HTERT RPE-1 (cell line): ENCODE data around the gene CNTNAP2.
"Not testable (repeated sequence)": the region's sequence is repeated elsewhere in the genome, so short reads cannot be mapped to it uniquely, and the experiment has no call there.

ENCODE experiments used
- in situ Hi-C: fragments of 300-500 bp; cut with MboI; formaldehyde crosslinking; loops from 4 replicates; pipeline ENCODE4 v1.14.3; 2020; ENCODE audit warnings: low sequenced_read_pairs

The CNTNAP2 gene

DNA sequence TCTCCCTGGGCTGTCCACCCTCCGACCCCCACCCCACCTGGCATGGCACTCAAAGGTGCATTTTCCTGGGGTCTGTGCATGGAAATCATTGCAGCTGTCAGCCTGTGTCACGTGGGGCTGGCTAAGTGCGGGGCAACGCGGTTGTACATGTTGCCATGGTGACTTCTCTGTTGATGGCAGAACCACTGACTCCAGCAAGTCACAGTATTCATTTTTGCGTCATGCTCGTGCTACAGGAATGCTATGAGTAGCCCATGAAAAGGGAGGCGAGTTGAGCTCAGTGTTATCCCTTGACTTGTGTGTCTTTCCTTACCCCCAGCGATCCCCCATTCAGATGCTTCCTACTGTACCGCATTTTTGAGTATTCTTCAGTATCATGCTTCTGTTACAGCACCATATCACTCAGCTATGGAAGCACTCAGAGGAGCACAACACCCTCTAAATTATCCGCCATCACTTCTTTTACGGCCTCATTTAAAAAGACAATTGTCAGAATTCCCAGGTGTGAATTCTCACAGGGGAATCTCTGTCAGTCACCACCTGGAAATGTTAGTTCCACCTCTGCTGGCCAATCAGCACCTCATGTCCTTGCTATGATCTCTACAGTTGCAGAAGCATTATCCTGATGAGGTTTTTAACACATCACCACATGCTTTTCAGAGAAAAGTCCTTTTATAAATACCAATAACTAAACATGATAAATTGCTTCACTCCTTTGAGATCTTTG, 2279.6 kb downstream of the CNTNAP2 start:
- in situ Hi-C loops, result no loop called here

DNA sequence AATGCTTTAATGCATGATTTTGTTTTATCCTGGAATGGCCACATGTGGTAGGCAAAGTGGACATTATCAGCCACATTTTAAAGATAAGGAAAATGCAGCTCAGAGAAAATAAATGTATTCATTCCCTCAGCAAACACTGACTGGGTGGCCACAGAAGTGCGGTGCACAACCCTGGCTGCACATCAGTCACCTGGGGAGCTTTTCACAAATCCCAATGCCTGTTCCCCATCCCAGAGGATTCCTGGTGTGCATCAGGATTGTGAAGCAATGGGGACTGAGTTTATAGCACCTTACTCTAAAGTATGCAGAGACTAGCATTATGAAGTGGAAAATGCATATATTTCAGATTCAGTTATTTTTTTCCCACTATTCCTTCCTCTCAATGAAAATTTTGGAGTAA, 2280.5 kb downstream of the CNTNAP2 start:
- in situ Hi-C loops, result no loop called here

DNA sequence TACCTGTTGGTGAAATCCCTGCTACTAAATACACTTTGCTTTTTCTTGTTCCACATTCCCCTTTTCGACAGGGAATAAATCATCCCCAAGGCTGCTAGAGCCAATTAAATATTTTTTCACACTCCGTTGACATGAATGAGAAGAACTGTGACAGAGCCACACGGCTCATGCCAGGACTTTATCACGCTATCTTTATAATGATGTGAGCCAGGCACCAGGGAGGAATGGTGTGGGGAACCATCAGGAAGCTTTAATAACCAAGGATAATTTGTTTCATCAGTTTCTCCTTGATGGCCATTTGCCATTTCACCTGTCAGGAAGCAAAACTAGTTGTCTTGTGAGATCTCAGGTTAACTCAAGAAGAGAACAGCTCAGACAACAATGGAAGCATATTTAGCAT, 2280.9 kb downstream of the CNTNAP2 start:
- in situ Hi-C loops, result no loop called here

DNA sequence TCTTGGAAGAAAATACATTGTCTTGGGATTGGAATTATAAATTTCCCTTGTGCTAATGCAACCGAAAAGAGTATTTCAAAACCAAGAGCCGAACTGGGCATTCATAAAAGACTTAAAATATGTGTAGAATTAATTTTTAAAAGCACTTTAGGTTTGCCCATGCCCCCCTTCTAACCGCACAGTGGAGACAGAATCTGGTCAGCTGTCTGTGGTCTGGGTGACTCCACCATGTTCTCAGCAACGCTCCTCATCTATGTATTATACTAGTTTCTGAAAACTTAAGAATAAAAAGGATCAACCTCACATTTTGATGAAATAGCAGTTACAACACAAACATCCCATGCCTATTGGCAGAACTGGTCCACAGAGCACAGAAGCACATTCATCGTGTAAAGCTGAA, 2281.4 kb downstream of the CNTNAP2 start:
- in situ Hi-C loops, result no loop called here

DNA sequence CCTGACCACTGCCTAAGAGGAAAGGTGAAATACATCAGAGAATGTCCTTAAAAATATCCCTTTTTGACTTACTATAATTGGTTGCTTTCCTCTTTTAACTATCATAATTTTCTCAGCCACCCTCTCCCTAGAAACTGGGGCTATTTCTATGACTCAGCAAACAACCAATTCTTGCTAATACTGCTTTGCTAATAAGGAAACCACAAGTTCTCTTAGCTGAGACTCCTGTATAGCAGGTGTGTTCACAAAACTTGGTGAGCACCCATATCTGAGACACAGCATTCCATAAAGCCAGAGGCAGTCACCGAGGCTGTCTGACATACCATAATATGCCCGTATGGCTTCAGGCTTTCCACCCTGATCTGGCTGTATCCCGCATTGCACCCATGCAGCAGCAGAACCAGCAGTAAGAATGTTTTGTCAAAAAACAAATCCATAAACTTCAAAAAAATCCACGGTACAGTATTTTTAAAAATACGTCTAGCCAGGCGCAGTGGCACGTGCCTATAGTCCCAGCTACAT, 2282.3 kb downstream of the CNTNAP2 start:
- in situ Hi-C loops, result no loop called here

DNA sequence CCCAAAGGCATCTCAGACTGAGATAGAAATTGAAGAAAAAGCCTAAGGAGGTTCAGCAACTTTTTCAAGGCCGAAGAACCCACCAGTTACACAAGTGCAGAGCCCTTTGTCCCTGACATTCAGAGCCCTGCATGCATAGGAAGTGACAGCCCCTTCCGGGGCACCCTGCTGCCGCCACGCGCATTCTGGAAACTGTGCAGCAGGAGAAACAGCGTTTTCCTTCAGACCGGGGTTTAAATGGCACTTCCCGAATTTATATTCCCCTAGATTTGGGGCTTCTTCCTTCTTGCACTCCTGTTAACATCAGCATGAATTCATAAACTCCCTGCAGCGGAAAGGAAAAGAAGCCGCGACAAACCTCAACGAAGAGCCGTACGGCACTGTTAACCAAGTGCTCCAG, 2283.5 kb downstream of the CNTNAP2 start:
- in situ Hi-C loops, result no loop called here

DNA sequence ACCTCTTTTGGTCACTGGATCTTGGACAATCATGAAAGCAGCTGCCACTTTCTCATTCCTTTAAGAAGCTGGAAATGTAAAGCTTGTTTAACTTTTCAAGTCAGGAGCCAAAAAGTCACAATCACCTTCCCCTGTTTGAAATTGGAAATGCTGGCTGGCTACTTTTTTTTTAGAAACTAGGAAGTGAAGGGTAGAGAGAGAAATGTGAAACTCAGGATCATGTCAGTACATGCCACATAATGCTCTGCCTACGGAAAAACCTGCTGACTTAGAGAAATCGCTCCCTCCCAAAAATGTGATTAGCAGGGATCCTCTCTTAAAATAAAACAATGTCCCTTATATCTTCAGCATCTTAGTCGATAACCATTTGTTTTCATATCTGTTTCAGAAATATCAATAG, 2285.6 kb downstream of the CNTNAP2 start:
- in situ Hi-C loops, result no loop called here

DNA sequence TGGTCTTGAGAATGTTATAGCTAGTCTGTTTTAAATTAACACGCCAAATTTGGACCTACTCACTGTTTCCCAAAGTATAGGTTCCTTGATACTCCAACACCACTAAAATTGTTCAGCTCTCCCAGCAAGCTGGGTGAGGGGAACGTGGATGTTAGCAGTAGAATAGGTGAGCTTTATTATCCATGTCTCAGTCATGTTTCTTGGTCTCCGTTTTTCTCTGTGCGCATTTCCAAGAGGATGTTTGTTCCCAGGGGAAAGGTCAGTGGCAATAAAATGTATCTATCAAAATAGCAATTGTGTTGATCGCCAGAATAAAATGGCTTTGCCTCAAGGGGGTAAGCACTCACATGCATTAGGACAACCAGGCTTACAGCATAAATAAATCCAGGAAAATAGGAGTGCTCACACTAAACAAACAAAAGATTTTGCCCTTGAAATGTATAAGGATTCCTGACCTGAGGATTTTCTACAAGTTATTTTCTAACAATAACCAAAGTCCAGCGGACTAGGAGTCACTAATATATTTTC, 2286.9 kb downstream of the CNTNAP2 start:
- in situ Hi-C loops, result no loop called here

DNA sequence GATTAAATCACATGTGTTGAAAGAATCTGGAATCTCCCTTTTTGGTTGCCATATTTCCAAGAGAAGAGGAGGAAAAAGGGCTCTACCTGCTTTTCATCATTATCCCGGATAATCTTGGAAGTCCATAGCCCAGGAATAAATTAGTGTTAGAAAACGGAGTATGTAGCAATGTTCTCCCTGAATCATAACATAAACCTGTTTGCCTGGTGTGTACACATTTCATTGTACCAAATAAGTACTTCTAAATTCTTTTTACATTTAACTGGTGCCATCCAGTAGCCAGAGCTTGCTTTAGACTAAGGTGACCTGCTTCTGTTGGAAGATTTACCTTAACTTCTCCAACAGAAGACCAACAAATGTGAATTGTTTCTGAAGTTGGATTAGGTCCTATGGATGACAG, 2291.7 kb downstream of the CNTNAP2 start:
- in situ Hi-C loops, result no loop called here

DNA sequence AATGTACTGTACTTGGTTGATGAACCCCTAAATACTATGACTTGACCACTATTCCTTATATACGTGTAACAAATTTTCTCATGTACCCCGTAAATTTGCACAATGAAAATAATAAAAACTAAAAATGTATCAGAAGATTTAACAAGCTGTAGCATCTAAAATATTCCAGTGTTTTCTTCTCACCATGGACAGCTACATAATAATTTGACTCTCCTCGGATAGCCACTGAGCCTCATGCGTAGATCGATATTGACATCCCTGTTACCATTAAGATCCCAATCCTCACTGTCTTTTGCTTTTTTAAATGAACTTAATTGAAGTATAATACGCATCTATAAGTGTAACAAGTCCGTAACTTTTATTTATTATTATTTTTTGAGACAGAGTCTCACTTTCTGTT, 2294.3 kb downstream of the CNTNAP2 start:
- in situ Hi-C loops, result no loop called here

DNA sequence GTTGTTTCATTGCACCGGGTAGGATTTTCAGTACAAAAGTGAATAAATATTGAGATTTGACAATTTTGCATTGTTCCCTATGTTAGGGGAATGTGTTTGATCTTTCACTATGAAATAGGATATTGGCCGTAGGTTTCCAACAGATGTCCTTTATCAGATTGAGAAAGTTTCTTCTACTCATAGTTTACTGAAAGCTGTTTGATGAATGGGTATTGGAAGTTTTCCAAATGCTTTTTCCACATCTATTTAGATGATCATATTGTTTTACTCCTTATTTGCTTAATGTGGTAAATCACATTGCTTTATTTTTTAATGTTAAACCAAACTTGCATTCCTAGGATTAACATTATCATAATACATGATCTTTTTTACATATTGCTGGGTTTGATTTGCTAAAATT, 2296.1 kb downstream of the CNTNAP2 start:
- in situ Hi-C loops, result no loop called here

DNA sequence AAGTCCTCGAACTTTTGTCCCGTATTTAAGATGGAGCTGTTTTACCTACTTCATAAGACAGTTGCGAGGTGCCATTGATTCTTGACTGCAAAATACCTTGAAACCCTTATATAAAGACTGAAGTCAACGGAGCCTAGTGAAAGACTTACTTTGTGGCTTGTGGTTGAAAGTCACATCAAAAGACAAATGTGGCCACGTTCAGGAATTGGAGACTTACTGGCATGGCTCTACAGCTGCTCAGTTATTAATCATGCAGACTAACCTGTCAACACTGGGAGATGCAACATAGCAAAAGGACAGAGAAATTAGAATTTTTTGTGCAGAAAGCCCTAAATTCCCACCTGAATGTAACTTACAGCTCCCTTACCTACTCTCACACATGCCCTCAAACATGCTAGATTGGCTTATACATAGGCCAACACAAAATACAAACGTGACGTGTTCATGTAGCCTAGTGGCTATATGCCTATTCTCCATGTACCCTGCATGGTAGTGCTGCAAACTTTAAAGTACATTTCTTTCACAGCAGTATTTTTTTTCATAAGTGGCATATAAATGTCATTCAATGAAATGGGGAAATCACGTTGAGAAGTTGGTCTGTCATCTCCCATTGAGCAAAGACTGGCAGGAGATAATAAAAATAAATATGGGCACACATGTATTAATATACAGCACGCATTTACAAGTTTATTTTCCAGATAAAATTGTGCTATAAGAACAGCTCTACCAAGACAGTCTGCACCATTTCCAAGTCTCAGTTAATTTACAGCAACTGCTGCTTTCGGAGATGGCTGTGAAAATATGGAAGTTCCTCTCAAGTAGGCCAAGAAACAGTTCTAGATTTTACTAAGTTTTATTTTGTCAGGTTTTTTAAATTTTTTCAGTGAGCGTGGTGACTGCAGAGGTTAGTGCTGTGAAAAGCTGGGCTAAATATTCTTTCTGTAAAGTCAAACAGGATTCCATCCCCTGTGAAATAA, 2303.5 kb downstream of the CNTNAP2 start:
- in situ Hi-C loops, result no loop called here

DNA sequence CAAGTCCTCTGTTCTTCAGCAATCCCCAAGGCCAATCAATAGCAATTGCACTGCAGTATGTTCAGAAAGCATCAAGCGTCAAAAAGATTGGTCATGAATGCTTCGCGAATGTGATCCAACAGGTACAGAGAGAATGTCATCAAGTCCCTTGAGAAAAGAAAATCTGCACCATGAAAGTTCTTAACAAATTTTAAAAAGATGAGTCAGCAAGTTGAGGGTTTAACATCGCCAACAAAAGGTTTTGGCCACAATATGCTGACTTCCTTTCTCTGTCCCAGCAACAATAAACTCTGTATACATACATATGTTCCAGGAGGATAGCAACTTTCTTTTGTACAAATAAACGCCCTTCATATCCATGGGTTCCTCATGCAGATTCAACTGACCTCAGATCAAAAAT, 2305.4 kb downstream of the CNTNAP2 start:
- in situ Hi-C loops, result no loop called here

DNA sequence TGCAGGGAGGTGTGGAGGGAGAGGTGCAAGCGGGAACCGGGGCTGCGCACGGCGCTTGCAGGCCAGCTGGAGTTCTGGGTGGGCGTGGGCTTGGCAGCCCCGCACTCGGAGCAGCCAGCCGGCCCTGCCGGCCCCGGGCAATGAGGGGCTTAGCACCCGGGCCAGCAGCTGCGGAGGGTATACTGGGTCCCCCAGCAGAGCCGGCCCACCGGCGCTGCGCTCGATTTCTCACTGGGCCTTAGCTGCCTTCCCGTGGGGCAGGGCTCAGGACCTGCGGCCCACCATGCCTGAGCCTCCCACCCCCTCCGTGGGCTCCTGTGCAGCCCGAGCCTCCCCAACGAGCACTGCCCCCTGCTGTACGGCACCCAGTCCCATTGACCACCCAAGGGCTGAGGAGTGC, 2309.8 kb downstream of the CNTNAP2 start:
- in situ Hi-C loops, result not testable (repeated sequence)

DNA sequence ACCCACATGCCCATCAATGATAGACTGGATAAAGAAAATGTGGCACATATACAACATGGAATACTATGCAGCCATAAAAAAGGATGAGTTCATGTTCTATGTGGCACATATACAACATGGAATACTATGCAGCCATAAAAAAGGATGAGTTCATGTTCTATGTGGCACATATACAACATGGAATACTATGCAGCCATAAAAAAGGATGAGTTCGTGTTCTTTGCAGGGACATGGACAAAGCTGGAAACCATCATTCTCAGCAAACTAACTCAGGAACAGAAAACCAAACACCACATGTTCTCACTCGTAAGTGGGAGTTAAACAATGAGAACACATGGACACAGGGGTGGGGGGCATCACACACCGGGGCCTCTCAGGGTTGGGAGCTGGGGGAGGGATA, 2314.1 kb downstream of the CNTNAP2 start:
- in situ Hi-C loops, result not testable (repeated sequence)

DNA sequence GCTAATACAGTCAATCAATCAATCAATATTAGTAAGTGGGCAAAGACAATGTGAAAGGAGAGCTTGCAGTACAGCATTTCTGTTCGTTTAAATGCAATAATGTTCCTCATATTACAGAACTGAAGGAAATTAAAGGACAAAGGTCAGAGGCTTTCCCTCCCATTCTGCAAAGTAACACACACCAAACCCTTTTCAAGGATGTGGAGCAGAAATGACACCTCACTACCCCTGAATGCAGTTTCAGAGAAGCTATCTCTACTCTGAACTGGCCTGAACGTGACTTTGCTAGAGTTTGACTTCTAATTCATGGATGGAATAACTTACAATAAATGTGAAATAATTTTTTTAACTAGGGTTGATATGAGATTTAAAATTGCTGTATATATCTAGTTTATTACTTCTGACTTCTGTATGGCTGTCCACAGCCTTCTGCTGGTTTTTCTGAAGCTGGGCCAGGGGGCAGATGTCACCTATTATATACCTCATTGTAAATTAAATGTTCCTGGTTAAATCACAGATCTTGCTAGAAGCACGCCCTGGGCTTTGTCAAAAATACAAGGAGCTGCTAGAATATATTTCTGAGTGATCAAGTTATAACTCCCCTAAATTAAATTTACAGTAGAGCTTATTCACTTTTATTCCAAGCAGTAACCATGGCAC, 2317.1 kb downstream of the CNTNAP2 start:
- in situ Hi-C loops, result no loop called here

DNA sequence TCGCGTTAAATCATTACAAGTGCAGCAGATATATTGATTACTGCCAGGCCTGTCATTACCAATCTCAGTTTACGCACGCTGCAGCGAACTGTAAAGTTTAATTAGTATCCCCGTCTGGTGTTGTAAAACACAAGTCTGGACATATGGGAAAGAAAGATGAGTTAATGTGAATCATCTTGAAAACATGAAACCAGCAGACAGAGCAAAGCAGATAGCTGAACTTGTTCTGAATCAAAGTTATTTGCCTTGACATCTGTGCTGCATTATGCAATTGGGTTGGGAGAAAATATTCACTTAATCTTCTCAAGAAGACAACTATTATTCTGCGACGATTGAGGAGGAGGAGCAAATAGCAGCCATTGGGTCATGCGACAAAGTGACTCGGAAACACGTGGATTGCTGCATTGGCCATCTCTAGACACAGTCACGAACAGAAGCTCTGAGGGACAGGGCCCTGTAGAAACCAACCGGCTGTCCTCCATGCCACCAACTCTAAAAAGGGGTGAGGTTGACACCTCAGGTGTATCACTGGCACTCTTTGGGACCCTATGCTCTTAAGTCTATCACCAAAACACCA, 2317.7 kb downstream of the CNTNAP2 start:
- in situ Hi-C loops, result no loop called here

DNA sequence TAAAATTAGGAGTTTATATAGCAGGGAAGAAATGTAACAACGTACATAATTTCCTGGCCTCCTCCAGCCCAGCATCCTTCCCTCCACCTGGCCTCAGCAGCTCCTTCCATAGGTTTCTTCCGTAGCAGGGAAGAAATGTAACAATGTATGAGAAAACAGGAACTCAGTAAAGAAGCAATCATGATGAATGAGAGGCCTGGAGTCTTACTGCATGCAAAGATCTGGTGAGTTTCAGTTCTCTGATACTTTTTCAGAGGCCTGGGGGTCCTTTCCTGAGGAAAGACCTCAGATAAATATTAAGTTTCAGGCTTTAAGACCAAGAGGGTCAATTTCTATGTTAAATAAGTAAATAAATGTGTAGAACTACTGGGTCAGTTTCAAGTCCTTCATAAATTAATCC, 2318.3 kb downstream of the CNTNAP2 start:
- in situ Hi-C loops, result no loop called here

DNA sequence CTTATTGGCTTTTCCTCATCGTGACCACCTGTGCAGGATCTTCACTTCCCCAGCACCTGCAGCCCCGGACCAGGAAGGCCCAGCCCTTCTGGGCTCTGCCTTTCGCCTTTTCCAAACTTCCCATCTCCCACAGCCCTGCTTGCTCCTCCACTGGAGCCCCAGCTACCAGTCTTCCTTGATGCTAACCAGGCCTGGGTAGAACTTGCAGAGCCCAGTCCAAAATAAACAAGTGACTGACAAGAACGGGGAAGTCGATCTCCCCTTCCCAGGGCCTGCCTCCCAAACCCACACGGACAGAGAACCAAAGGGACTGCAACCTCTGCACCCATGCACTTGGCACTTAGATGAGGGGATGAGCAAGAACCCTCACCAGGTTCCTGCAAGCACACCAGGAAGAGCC, 2319.1 kb downstream of the CNTNAP2 start:
- in situ Hi-C loops, result no loop called here

DNA sequence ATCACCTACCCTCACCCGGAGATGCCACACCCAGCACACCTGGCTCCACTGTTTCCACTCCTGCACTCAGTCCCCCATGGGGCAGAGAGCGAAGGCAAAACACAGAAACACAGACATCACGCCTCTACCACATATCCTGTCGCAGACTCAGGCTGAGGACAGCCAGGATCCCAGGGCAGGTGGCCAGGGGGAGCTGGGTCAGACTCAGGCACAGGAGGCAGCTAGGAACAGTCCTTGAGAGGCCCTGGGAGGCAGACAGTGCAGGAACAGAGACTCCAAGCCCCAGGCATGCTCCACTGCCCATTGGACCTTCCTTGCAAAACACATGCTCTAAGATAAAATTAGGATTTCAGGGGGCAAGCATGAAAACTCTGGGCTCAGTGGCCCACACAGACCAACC, 2319.5 kb downstream of the CNTNAP2 start:
- in situ Hi-C loops, result no loop called here

DNA sequence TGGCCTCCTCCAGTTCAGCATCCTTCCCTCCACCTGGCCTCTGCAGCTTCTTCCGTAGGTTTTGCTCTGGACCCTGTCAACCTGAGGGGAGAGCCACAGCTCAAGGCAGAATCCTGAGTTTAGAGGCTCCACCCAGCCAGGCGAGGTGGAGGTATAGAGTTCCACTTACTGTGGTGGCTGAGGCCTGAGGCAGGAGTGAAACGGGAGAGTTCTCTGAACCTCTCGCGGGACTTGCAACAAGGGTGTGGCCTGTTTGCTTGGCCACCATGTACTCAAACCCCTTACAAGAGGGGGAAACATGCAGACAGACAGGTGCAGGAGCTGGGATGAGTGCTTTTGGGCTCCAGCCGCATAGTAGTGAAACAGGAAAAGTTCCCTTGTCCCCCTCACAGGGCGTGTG, 2320.0 kb downstream of the CNTNAP2 start:
- in situ Hi-C loops, result no loop called here
